Tongue (tissue), 2 donors: ENCODE results near the gene PPARG. TPM values are rescaled to one million over a fixed set of nuclear protein-coding genes. Genes with fewer than 3 reads are reported as not detected.

Experiments
- DNase-seq: peaks from one replicate; pipeline ENCODE4 v3.0.0-alpha.2; 2015
- total RNA-seq: library from RNA; depleted of rRNA; stranded (reverse); fragments of >200 nt; gene quantifications from one replicate; pipeline ENCODE4 v1.2.3, GENCODE V29; 2014

PPARG gene
- total RNA-seq, 1 donor from 2014 or later: 8.2 TPM

DNA sequence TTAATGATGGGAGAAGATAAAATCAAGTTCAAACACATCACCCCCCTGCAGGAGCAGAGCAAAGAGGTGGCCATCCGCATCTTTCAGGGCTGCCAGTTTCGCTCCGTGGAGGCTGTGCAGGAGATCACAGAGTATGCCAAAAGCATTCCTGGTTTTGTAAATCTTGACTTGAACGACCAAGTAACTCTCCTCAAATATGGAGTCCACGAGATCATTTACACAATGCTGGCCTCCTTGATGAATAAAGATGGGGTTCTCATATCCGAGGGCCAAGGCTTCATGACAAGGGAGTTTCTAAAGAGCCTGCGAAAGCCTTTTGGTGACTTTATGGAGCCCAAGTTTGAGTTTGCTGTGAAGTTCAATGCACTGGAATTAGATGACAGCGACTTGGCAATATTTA lies 127.9 kb downstream of the PPARG start:
- no peak for DNase-seq

- no peak for DNase-seq
These were observed 131.5 kb downstream of the PPARG start for GRCh38 chr3:12420393-12420792.

DNA sequence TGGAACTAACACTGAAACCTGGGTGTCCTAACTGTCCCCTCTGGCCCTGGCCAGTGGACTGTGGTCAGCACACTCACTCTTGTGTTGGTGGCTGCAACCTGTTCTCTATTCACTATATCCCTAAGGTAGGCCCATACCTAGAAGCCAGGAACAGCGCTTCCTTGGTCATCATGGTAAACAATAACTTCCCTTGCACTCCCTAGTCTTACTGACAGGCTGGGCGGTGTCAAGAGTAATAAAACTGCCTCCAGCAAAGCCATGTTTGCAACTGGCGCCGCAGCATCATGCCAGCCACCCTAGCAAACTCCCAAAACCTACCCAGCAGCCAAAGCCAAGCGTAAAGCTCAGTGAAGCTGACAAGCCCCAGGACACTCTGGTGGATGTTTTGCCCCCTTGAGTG lies 132.3 kb downstream of the PPARG start:
- DNase-seq: no peak

DNA sequence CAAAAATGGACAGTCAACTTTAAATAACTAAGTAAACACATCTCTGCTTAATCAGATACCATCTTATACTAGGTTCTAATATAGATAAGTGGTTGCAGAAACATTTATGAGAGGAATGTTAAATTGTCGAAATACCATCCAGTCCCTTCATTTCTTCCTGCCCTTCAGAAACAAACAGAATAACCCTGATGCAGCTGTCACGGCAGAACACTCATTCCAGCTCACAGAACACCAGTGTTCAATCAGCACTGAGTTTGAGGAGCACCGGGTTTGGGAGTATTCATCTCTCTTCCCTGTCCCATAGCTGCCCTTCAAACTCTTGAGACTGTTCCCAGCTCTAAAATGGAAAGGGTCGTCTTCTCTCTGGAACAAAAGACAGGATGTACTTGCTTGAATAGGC lies 134.3 kb downstream of the PPARG start:
- DNase-seq: no peak

DNA sequence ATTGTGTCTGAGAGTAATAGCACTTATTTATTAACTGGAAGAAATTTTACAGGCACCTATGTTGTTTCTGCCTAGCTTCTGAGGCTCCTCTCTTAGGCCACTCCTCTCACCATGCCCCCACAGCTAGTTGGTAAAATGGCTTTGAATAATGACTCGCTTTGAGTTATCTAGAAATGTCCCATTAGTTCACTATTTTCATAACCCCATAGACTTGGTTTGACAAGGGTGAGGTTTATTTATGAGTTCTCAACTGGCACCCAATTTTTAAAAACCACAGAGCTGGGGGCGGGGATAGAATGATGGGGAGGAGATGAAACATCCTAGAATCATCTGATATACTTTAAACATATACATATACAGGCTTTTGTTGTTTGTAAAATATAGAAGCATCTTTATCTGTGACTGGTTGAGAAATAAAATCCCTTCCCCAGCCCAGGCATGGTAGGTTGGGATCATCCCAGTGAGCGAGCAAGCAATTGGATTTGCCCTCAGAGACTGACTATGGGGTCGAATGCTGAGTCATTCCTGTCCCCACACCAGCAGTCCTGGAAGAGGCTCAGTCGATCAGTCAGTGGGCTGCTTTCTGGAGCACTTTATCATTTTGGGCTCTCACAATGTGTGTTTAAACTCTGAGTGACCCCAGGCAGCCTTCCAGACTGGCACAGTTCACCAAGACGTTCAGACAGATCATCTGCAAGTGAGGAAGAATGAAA lies 135.2 kb downstream of the PPARG start:
- no peak for DNase-seq

- DNase-seq: no peak
These were observed 135.9 kb downstream of the PPARG start for GRCh38 chr3:12424635-12425319.

GRCh38 chr3:12425850-12426579 lies 137.1 kb downstream of the PPARG start:
- DNase-seq: no peak

GRCh38 chr3:12427551-12427950 lies 138.7 kb downstream of the PPARG start:
- no peak for DNase-seq

GRCh38 chr3:12428126-12428525 lies 139.3 kb downstream of the PPARG start:
- DNase-seq: no peak

GRCh38 chr3:12430086-12430485 lies 141.2 kb downstream of the PPARG start:
- DNase-seq: no peak

DNA sequence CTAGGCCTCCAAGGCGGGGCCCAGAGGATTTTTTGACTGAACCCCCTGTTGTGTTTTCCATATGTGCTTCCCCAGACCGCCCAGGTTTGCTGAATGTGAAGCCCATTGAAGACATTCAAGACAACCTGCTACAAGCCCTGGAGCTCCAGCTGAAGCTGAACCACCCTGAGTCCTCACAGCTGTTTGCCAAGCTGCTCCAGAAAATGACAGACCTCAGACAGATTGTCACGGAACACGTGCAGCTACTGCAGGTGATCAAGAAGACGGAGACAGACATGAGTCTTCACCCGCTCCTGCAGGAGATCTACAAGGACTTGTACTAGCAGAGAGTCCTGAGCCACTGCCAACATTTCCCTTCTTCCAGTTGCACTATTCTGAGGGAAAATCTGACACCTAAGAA lies 145.0 kb downstream of the PPARG start:
- no peak for DNase-seq

DNA sequence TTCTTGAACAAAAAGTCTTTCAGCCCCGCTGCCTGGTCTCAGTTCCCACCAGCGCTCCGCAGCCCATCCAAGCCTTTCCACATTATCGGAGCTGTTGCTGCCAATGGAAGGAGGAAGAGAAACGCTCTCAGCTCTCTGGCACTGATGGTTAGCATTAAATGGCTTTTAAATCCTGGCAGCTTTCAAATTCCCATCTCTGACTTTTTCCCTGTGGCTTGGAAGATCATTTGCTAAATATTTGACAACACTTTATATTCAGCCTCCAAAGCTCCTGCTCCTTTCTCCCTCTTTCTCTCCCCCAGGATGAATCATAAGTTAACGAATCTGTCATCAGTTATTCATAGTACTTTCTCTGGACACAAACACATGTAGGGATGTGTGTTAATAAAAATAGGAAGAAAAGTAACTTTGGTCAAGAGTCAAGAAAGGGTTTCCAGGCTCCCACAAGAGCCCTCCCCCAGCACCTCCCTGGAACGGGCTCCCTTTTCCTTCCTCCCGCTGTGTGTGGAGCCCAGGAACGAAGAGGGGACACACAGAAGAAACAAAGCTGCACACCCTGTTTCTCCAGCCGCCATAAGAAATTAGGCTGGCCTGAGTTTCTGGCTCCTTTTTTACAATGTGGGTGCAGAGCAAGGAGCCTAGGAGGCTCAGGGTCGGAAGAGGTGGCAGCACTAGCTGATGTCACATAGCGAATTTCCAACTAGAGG lies 147.8 kb downstream of the PPARG start:
- peak; percentile 71 for DNase-seq

GRCh38 chr3:12437221-12437605 lies 148.3 kb downstream of the PPARG start:
- DNase-seq: no peak

GRCh38 chr3:12437861-12438260 lies 149.0 kb downstream of the PPARG start:
- DNase-seq: no peak

DNA sequence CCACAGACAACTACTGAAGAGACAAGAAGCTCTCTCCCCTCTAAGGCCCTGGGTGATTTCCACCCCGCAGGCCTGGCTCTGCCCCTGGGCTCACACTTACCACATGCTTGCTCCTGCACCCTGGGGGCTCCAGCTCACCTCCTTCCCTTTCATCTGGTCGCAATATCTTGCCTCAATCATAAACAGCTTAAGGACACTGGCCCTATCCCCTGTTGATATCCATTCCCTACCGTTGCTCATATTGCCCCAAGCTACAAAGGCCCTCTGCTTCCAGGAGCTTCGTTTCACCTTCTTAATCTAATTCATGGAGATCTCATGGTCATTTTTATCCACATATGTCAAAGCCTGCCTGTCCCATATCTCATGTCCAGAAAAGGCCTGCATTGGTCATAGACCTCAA lies 149.4 kb downstream of the PPARG start:
- no peak for DNase-seq

GRCh38 chr3:12439161-12439940 lies 150.5 kb downstream of the PPARG start:
- DNase-seq: no peak

GRCh38 chr3:12440927-12441714 lies 152.3 kb downstream of the PPARG start:
- peak; percentile 82 for DNase-seq

DNA sequence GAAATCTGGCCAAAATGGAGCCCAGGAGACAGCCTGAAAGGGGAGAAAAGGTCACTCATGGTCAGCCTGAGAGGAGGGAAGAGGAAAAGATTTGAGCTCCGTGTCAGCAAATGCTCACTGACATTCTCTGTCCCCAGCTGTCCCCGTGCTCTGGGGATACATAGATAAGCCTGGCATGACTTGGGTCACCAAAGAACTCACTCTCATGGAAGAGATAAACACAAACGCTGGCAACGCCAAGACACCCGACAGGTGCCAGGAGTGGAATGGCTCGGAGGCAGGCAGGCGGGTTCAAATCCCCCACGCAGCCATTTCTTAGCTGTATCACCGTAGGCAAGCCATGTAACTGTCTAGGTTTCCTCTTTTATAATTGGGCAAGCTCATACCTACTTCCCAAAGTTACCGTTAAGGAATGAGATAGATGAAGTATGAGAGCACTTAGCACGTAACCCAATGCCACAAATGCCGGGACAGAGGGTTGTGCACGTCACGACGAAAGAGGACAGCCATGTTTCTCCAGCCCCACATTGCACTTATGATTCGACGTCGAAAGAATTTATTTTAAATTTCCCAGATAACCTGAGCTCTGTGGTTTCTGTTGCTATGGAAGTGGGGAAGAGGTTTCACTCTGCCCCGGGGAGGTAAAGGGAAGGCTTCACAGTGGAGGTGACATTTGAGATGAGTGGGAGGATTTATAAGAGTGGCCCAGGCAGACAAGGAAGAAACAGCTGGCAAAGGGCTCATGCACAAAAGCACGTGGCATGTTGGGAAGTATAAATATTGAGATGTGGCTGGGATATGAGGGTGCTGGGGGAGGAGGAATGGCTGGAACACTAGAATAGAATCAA lies 154.0 kb downstream of the PPARG start:
- no peak for DNase-seq

DNA sequence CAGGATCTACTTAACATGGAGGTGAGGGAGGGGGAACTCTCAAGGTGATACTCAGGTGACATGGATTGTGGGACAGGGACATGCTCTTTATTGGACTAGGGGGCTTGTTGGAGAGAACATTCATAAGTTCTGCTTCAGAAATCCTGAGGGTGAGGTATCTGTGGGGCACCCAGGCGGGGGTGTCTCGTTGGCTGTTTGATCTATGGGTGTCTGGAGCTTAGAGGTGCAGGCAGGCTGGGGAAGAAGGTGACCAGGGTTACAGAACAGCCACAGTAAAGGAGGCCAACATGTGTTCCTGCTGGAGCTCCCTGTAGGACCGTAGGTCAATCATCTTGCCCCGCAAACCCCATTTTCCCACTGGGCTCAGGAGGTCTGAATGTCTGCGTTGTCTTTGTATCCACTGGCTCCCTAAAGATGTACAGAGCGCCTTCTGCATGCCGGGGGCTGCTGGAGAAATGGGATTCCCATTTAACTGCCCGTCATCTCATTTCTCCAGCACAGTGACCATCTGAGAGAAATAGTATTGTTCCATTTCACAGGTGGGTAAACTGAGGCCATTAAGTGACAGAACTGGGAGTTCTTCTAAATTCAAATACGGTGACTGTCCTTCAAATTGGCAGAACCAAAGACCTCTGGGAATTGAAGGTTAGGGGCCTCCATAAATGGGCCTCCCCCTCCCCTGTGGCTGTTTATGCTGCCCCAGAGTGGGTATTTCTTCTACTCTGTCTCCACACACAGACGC lies 155.1 kb downstream of the PPARG start:
- no peak for DNase-seq
